ENCODE data around the gene BHMT.

DNA sequence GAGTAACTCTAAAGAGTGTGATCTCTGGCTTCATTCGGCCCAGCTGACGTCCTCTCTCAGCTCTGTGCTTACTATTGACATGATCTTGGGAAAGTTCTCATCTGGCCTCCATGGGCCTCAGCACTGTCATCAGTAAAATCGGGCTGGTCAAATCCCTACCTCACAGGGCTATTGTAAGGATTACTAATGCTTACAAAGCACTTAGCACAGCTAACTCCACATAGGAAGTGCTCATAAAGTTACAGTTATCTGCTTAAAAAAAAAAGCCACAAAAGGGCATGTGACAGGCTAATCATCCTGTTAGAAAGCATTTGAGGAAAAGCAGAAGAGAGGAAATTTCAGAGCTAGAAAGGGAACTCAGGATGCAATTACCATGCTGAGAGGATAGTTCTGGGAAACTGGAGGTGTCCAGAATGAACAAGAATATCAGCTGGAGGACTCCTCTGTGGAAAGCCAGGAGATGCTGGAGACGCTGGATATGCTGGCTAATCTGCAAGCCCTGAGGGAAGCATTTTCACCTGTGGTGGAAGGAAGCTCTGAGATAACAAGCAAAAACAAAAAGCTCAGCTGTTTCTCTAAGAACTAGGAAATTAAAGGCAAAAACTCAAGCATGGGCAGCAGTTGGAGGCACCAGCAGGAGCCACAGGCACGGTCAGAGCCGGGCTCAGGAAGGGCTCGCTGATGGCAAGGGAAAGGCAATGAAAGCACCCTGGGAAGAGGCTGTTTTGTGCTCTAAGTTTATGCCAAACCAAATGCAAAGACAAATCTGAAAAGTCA is 4.4 kb upstream of the BHMT start:
- TF ChIP-seq POLR2A (IDR thresholded peaks at IDR 0.05) (no peak), CTCF (IDR thresholded peaks at IDR 0.05) (no peak)

All from transverse colon (tissue), 3 donors.